Right ventricle myocardium superior (tissue), 1 donor: ENCODE results near the gene RBAK. TPM values are rescaled to one million over a fixed set of nuclear protein-coding genes. Genes with fewer than 3 reads are reported as not detected.
"Not testable (repeated sequence)": the region's sequence is repeated elsewhere in the genome, so short reads cannot be mapped to it uniquely, and the experiment has no call there.

Experiments used
- ATAC-seq: fragments of 200-7000 bp; cut with Tn5 transposase; one replicate; pipeline ENCODE4 v1.9.1; 2020; ENCODE audit warnings: mild to moderate bottlenecking; ENCODE audit not compliant: poor library complexity
- DNase-seq: peaks from one replicate; pipeline ENCODE4 v3.0.0-alpha.2; 2020
- intact Hi-C: fragments of 100-400 bp; cut with DNase I; formaldehyde crosslinking; loops from one replicate; pipeline ENCODE4 v1.11.2; 2022
- long read RNA-seq: library from polyadenylated mRNA; unstranded; transcript quantifications from one replicate; pipeline ENCODE4 v2.0.0, GENCODE V29; 2021
- total RNA-seq: library from RNA; stranded (reverse); fragmentation: NEBNext Ultra II Directional; extraction: Animal tissue kit (Norgen Biotek cat#: 25700); gene quantifications from one replicate; pipeline ENCODE4 v1.2.1, GENCODE V29; 2021
- donor health status: DM: no; HTN: yes; CAD: no; lungs with severe emphysema.

The RBAK gene
- 7.0 TPM for total RNA-seq
- long read RNA-seq, full-length matches to known transcripts, result 1 of 7 reads
- long read RNA-seq, partial matches to known transcripts, result 0 of 7 reads
- long read RNA-seq, other reads (novel, unspliced or antisense), result 6 of 7 reads

DNA sequence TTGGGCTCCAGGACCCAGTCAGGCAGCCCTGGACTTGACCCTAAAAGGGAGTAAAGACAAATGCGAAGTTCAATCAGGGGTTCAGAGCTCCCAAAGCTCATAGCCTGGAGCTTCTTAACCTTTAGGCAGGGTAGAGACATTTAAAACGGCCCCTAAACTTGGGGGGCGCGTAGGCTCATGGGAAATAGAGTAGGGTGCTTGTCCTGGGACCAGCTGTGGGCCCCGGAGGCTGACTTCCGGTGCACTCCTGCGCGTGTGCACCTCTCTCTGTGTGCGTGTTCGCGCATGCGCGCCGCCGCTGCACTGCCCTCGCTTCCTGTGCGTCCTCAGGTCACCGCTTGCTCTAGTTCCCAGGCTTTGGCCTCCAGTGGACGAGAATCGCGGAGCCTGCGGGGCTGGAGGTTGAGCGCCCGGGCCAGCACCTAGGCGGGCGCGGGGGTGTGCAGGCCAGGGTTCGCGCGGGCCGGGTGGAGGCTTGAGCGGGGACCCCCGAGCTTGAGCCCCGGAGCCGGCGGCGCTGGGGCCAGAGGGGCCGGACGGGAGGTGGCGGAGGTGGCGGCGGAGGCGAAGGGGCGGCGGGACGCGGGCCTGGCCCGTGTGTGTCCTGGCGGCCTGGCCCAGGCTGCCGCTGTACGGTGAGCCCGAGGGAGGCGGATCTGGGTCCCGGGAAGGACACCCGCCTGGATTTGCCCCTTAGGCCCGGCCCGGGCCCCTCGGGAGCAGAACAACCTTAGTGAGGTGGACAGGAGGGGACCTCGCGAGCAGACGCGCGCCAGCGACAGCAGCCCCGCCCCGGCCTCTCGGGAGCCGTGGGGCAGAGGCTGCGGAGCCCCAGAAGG lies at the start of gene RBAK:
TSS of gene RBAK (plus strand) at position 303 of the 839 bp plus-strand sequence. CDS start 2,217 bp downstream, outside the sequence.
- ATAC-seq (peak; percentile 100), DNase-seq (peak; percentile 97)
- intact Hi-C loops, result no loop called here

DNA sequence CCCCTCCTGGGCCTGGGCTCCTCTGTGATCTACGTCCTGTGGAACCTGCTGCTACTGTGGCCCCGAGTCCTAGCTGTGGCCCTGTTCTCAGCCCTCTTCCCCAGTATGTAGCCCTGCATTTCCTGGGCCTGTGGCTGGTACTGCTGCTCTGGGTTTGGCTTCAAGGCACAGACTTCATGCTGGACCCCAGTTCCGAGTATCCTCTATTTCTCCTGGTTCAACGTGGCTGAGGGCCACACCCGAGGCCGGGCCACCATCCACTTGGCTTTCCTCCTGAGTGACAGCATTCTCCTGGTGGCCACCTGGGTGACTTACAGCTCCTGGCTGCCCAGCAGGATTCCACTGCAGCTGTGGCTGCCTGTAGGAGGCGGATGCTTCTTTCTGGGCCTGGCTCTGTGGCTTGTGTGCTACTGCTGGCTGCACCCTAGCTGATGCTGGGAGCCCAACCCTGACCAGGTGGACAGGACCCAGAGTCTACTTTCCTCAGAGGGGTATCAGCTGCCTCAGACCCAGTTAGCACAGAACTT lies 48.9 kb upstream of the RBAK start:
- intact Hi-C loops, result no loop called here

GRCh38 chr7:4998244-4998643 lies 47.4 kb upstream of the RBAK start:
- intact Hi-C loops, result no loop called here
- no peak for ATAC-seq

More for the DNA sequence above, 48.9 kb upstream of the RBAK start:
- ATAC-seq (no peak), DNase-seq (no peak)

DNA sequence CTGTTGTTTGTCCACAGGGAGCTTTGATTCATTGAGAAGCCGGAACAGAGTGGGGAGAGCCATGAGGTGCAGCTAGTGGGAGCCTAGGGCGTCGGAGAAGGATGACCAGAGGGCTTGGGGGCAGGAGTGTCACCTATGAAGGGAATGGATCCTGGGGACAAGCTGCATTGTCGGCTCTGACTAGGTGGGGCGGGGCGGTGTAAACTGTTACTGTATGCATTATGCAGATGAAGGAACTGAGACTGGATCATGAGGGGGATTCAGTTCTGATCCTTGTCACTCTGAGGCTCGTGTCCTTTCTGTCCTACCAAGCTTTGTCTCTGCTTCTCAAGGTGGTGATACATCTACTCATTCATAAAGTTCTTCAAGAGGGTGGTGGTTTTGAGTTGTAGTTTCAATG lies 46.8 kb upstream of the RBAK start:
- intact Hi-C loops, result no loop called here
- no peak for ATAC-seq
- no peak for DNase-seq

More at GRCh38 chr7:4998244-4998643, 47.4 kb upstream of the RBAK start:
- no peak for DNase-seq

- ATAC-seq, result no peak
- intact Hi-C loops, result no loop called here
- DNase-seq, result no peak
These were observed 46.2 kb upstream of the RBAK start for GRCh38 chr7:4999369-4999950.

DNA sequence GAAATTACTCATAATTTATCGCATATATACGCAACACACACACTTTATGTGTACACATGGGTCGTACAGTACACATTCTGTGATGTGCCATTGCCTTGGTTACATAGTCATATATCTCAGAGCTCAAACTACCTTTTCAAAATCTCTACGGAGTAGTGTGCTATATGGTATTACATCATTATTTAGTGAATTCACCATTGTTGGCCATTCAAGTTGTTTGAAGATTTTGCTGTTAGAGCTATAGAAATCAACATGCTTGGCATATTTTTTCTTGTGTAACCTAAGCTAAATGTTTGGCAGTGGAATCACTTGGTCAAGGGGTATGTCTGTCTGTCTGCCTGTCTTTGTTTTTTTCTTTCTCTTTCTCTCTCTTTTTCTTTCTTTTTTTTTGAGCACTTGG lies 44.7 kb upstream of the RBAK start:
- ATAC-seq (no peak), DNase-seq (no peak)
- intact Hi-C loops, result no loop called here

- ATAC-seq, result no peak
These were observed 43.7 kb upstream of the RBAK start for GRCh38 chr7:5001911-5002310.

DNA sequence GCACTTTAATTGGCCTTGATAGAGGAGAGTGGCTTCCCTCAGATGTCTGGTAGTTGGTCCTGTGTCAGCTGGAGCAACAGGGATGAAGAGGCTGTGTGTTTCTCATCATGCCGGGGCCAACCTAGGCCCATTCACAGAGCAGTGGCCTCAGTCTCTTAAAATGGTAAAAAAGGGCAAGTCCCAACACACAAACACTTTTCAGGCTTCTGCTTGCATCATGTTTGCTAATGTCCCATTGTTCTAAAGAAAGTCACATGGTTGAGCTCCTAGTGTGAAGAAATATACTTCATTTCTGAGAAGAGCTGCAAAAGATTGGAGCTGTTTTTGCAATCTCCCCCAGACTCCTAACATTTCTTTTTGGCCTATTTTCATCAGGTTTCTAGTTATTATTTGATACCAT lies 40.6 kb upstream of the RBAK start:
- intact Hi-C loops, result no loop called here
- ATAC-seq (no peak), DNase-seq (no peak)

More at GRCh38 chr7:5001911-5002310, 43.7 kb upstream of the RBAK start:
- intact Hi-C loops, result no loop called here
- no peak for DNase-seq

DNA sequence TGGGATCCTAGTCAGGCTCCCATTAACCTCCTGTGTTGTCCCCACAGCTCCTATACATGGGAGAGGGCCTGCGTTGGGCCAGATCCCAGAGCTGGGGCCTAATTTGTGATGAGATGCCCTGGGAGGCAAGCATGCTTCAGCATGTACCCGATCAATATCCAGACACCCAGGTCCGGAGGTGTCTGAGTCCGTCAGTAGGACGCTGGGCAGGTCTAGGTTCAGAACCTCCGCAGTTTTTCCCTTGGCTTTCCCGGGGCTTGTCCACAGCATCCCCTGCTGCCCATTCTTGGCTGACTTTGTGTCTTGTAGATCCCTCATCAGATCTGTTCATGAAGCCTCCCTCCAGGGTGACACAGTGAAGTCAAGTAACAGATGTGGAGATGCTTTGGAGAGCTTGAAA lies 32.7 kb upstream of the RBAK start:
- DNase-seq (no peak), ATAC-seq (no peak)
- intact Hi-C loops, result no loop called here

DNA sequence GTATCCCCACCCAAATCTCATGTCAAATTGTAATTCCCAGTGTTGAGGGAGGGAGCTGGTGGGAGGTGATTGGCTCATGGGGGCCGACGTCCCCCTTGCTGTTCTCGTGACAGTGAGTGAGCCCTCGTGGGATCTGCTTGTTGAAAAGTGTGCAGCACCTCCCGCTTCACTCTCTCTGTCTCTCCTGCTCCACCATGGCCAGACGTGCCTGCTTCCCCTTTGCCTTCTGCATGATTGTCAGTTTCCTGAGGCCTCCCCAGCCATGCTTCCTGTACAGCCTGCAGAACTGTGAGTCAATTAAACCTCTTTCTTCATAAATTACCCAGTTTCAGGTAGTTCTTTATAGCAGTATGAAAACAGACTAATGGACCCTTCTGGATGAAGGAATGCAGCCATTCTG lies 29.7 kb upstream of the RBAK start:
- DNase-seq, intact Hi-C loops, ATAC-seq: not testable (repeated sequence)

- ATAC-seq, intact Hi-C loops, DNase-seq: not testable (repeated sequence)
These were observed 28.0 kb upstream of the RBAK start for GRCh38 chr7:5017626-5018025.

GRCh38 chr7:5020098-5020497 lies 25.6 kb upstream of the RBAK start:
- ATAC-seq (no peak), DNase-seq (no peak)
- intact Hi-C loops, result no loop called here

DNA sequence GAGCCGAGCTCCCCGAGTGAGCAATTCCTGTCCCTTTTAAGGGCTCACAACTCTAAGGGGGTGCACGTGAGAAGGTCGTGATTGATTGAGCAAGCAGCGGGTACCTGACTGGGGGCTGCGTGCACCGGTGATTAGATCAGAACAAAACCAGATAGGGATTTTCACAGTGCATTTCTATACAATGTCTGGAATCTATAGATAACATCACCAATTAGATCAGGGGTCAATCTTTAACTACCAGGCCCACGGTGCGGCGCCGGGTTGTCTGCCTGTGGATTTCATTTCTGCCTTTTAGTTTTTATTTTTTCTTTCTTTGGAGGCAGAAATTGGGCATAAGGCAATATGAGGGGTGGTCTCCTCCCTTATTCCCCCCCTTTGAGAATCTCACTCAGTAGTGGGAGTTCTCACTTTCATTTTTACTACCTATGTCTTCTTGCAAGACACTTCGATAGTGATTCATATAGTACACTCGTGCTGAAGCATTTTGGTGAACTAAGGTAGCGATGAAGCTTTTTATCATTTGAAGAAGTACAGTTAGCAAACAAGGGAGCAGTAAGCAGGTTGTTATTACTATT lies 24.6 kb upstream of the RBAK start:
- DNase-seq, intact Hi-C loops, ATAC-seq: not testable (repeated sequence)

DNA sequence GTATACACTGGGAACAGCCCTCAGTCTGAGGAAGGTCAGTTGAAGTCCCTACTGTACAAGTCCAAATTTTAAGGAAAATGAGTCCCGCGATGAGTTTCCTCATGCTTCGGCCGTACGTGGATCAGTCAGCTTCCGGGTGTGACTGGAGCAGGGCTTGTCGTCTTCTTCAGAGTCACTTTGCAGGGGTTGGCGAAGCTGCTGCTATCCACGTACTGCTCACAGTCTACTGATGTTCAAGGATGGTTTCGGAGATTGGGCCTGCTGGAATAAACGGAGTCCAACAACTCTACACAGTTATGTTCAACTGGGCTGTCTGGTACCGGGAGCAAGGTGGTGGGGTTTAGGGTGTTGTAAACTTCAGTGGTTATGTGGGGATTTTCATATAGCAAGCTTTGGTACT lies 22.0 kb upstream of the RBAK start:
- DNase-seq, ATAC-seq, intact Hi-C loops: not testable (repeated sequence)

DNA sequence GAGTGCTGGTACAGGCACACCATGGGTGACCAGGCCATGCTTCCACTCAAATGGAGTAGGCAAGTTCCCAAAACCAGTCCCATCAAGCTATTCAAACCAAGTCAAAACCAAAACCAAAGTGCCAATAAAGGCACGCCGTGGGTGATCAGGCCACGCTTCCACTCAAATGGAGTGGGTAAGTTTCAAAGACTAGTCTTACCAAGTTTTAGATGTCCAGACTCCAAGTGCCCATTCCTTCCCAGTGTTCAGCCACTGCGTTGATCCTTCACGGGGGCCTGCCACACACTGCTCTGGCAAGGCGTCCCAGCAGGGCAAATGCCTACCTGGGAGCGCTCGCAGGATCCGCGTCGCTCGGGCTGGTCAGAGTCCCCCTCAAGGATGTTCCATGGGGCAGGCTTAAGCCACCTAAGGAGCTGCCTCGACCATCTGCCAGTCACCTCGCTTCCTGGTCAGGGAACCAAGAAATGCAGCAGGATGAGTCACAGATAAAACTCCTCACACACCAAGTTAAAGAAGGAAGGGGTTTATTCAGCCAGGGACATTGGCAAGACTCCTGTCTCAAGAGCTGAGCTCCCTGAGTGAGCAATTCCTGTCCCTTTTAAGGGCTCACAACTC lies 17.8 kb upstream of the RBAK start:
- ATAC-seq, intact Hi-C loops, DNase-seq: not testable (repeated sequence)

- intact Hi-C loops, DNase-seq, ATAC-seq: not testable (repeated sequence)
These were observed 12.5 kb upstream of the RBAK start for GRCh38 chr7:5033186-5033585.

DNA sequence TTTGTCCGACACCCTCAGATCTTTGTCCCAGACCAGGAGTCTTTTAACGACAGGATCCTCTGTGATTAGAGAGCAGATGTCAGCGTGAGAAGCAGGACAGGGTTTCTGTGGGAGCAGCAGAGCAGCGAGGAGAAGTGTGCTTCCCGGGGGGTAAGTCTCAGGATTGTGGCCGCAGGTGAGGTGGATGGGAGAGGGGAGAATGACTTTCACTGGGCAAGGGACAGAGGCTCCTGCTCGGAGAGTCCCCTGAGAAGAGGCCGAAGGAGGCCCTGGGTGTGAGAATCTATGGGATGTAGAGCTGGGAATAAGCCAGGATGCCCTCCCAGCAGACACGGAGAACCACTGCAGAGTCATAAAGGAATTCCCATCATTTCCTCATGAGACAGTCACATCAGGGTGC lies 10.4 kb upstream of the RBAK start:
- ATAC-seq (no peak), DNase-seq (no peak)
- intact Hi-C loops, result no loop called here

GRCh38 chr7:5036446-5036845 lies 9.2 kb upstream of the RBAK start:
- DNase-seq (no peak), ATAC-seq (no peak)
- intact Hi-C loops, result no loop called here

GRCh38 chr7:5041047-5041446 lies 4.6 kb upstream of the RBAK start:
- no peak for DNase-seq
- intact Hi-C loops, result no loop called here
- no peak for ATAC-seq
